Measurements from ENCODE around the gene GCC2.
"Not testable (repeated sequence)": the region's sequence is repeated elsewhere in the genome, so short reads cannot be mapped to it uniquely, and the experiment has no call there.

Gene GCC2

GRCh38 chr2:108423502-108424251 lies 25.3 kb upstream of the GCC2 start:
- no peak overlapping the region for H3K4me3 Mint-ChIP-seq
- H3K27ac Mint-ChIP-seq = no peak overlapping the region
- peaks cover 8% of the 10 kb centered on the region for H3K36me3 Mint-ChIP-seq
- no peaks in the 10 kb centered on the region for H3K4me1 Mint-ChIP-seq (ENCODE audit: low read depth)
- peaks cover 17% of the 10 kb centered on the region for H3K27me3 Mint-ChIP-seq
- H3K9me3 Mint-ChIP-seq (ENCODE audit: low read depth) = no peaks in the 10 kb centered on the region

DNA sequence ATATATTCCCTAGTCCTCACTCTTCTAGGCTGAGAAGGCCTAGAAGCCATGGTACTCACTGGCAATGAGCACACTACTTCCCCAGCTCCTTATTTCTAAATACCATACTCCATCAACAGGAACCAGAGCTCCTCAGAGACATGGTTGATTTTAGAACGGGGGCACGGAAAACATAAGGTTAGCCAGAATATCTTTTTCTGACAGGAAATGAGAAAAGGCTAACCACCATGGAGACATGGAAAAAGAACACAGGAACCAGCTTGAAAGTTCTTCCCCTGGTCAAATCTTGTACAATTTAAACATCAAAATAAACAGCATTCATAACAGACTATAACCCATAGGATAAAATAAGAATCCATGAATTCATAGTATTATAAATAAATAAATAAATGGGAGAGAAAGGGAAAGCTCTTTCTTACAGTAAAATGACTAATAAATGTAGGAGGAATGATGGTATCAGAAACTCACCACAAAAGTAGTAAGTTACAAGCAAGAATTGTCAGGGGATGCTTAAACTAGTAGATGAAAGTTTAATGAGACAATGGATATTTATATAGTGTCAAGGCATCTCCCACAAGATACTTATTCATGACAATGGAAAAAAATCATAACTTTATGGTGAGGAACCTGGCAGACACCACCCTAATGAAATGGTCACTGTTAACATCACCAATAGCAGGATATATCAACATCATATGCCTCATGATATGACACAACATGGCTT lies 20.6 kb upstream of the GCC2 start:
- Mint-ChIP-seq H3K4me1 (ENCODE audit: low read depth) (no peaks in the 10 kb centered on the region), H3K27me3 (peaks cover 8% of the 10 kb centered on the region), H3K36me3 (peaks cover 3% of the 10 kb centered on the region), H3K4me3 (no peak overlapping the region), H3K27ac (no peak overlapping the region), H3K9me3 (ENCODE audit: low read depth) (no peaks in the 10 kb centered on the region)

GRCh38 chr2:108435578-108435977 lies 13.4 kb upstream of the GCC2 start:
- not testable (repeated sequence) for H3K4me3 Mint-ChIP-seq; H3K36me3 Mint-ChIP-seq; H3K9me3 Mint-ChIP-seq (ENCODE audit: low read depth); H3K27ac Mint-ChIP-seq; H3K27me3 Mint-ChIP-seq; H3K4me1 Mint-ChIP-seq (ENCODE audit: low read depth)

DNA sequence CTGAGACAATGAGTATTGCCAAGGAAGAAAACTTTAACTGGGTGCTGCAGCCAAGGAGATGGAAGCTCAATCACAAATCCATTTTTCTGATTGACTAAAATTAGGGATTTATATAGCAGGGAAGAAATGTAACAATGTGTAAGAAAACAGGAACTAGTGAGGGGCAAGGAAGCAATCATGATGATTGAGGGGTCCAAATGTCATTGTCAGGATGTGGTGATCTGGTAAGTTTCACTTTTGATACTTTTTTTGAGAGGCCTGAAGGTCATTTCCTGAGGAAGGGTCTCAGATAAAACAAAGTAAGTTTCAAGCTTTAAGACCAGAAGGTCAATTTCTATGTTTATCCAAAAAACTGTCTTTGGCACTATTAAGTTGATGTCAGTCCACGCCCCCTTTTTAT lies 12.0 kb upstream of the GCC2 start:
- Mint-ChIP-seq H3K27ac (no peak overlapping the region), H3K4me3 (no peak overlapping the region), H3K9me3 (ENCODE audit: low read depth) (no peaks in the 10 kb centered on the region), H3K36me3 (no peaks in the 10 kb centered on the region), H3K27me3 (no peaks in the 10 kb centered on the region), H3K4me1 (ENCODE audit: low read depth) (peaks cover 2% of the 10 kb centered on the region)

- Mint-ChIP-seq H3K36me3 (no peaks in the 10 kb centered on the region), H3K4me3 (no peak overlapping the region), H3K27me3 (no peaks in the 10 kb centered on the region)
Measured at GRCh38 chr2:108441712-108442111, 7.3 kb upstream of the GCC2 start.

GRCh38 chr2:108444941-108445840 lies 3.8 kb upstream of the GCC2 start:
- Mint-ChIP-seq H3K9me3 (ENCODE audit: low read depth) (no peaks in the 10 kb centered on the region), H3K4me1 (ENCODE audit: low read depth) (peaks cover 12% of the 10 kb centered on the region), H3K27ac (no peak overlapping the region), H3K4me3 (no peak overlapping the region), H3K36me3 (no peaks in the 10 kb centered on the region), H3K27me3 (no peaks in the 10 kb centered on the region)

More at GRCh38 chr2:108441712-108442111, 7.3 kb upstream of the GCC2 start:
- Mint-ChIP-seq H3K27ac (no peak overlapping the region), H3K4me1 (ENCODE audit: low read depth) (peaks cover 2% of the 10 kb centered on the region), H3K9me3 (ENCODE audit: low read depth) (no peaks in the 10 kb centered on the region)

GRCh38 chr2:108446703-108447102 lies 2.3 kb upstream of the GCC2 start:
- no peaks in the 10 kb centered on the region for H3K36me3 Mint-ChIP-seq
- H3K9me3 Mint-ChIP-seq (ENCODE audit: low read depth) = no peaks in the 10 kb centered on the region
- H3K27ac Mint-ChIP-seq = no peak overlapping the region
- no peaks in the 10 kb centered on the region for H3K27me3 Mint-ChIP-seq
- H3K4me1 Mint-ChIP-seq (ENCODE audit: low read depth) = peaks cover 25% of the 10 kb centered on the region
- no peak overlapping the region for H3K4me3 Mint-ChIP-seq

- peak overlapping the region; percentile 98 for H3K27ac Mint-ChIP-seq
Measured at GRCh38 chr2:108447947-108448677, 894 bp upstream of the GCC2 start.

GRCh38 chr2:108449410-108450130 lies 564 bp downstream of the GCC2 start:
- no peaks in the 10 kb centered on the region for H3K27me3 Mint-ChIP-seq
- H3K4me1 Mint-ChIP-seq (ENCODE audit: low read depth) = peaks cover 42% of the 10 kb centered on the region
- H3K36me3 Mint-ChIP-seq = peaks cover 6% of the 10 kb centered on the region
- H3K27ac Mint-ChIP-seq = peak overlapping the region; percentile 98
- no peaks in the 10 kb centered on the region for H3K9me3 Mint-ChIP-seq (ENCODE audit: low read depth)
- peak overlapping the region; percentile 97 for H3K4me3 Mint-ChIP-seq

More at GRCh38 chr2:108447947-108448677, 894 bp upstream of the GCC2 start:
- Mint-ChIP-seq H3K36me3 (peaks cover 3% of the 10 kb centered on the region), H3K9me3 (ENCODE audit: low read depth) (no peaks in the 10 kb centered on the region), H3K4me3 (peak overlapping the region; percentile 97), H3K4me1 (ENCODE audit: low read depth) (peaks cover 34% of the 10 kb centered on the region), H3K27me3 (no peaks in the 10 kb centered on the region)

- Mint-ChIP-seq H3K36me3 (peaks cover 12% of the 10 kb centered on the region), H3K4me1 (ENCODE audit: low read depth) (peaks cover 46% of the 10 kb centered on the region), H3K27me3 (no peaks in the 10 kb centered on the region), H3K9me3 (ENCODE audit: low read depth) (peaks cover 3% of the 10 kb centered on the region), H3K27ac (peak overlapping the region; percentile 67), H3K4me3 (peak overlapping the region; percentile 54)
Measured at GRCh38 chr2:108450863-108451262, 1.9 kb downstream of the GCC2 start.

GRCh38 chr2:108451976-108452375 lies 3.0 kb downstream of the GCC2 start:
- no peaks in the 10 kb centered on the region for H3K27me3 Mint-ChIP-seq

DNA sequence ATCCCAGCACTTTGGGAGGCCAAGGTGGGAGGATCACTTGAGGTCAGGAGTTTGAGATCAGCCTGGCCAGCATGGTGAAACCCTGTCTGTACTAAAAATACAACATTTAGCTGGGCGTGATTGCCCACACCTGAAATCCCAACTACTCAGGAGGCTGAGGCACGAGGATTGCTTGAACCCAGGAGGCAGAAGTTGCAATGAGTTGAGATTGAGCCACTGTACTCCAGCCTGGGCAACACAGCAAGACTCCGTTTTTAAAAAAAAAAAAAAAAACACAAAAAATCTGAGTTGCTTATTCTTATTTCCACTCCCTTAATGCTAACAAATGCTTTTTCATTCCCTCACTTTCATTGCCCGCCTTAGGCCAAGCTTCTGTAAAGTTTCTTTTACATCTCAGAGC lies 4.5 kb downstream of the GCC2 start:
- Mint-ChIP-seq H3K27ac (peak overlapping the region; percentile 85), H3K9me3 (ENCODE audit: low read depth) (peaks cover 14% of the 10 kb centered on the region), H3K4me1 (ENCODE audit: low read depth) (peaks cover 66% of the 10 kb centered on the region), H3K36me3 (peaks cover 35% of the 10 kb centered on the region)
- not testable (repeated sequence) for H3K4me3 Mint-ChIP-seq, H3K27me3 Mint-ChIP-seq

More at GRCh38 chr2:108451976-108452375, 3.0 kb downstream of the GCC2 start:
- Mint-ChIP-seq H3K4me3 (peak overlapping the region; percentile 11), H3K9me3 (ENCODE audit: low read depth) (peaks cover 3% of the 10 kb centered on the region), H3K27ac (peak overlapping the region; percentile 67), H3K4me1 (ENCODE audit: low read depth) (peaks cover 53% of the 10 kb centered on the region), H3K36me3 (peaks cover 20% of the 10 kb centered on the region)

- H3K4me1 Mint-ChIP-seq (ENCODE audit: low read depth) = peaks cover 70% of the 10 kb centered on the region
- no peak overlapping the region for H3K4me3 Mint-ChIP-seq
- peak overlapping the region; percentile 31 for H3K27ac Mint-ChIP-seq
- H3K9me3 Mint-ChIP-seq (ENCODE audit: low read depth) = peaks cover 15% of the 10 kb centered on the region
- H3K36me3 Mint-ChIP-seq = peaks cover 44% of the 10 kb centered on the region
- no peaks in the 10 kb centered on the region for H3K27me3 Mint-ChIP-seq
Measured at GRCh38 chr2:108454440-108454839, 5.4 kb downstream of the GCC2 start.

DNA sequence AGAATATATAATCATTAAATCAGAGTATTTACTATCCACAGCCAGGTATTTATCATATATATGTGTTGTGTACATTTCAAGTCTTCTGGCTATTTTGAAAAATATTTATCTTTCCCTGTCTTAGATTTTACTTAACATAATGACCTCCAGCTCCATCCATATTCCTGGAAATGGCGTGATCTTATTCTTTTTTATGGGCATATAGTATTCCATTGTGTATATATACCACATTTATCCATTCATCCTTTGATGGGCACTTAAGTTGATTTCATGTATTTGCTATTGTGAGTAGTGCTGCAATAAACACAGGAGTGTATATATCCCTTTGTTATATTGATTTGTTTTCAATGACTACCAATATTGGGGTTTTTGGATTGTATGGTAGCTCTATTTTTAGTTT lies 6.6 kb downstream of the GCC2 start:
- H3K36me3 Mint-ChIP-seq = peaks cover 51% of the 10 kb centered on the region
- peaks cover 15% of the 10 kb centered on the region for H3K9me3 Mint-ChIP-seq (ENCODE audit: low read depth)
- H3K4me3 Mint-ChIP-seq = no peak overlapping the region
- no peak overlapping the region for H3K27ac Mint-ChIP-seq
- no peaks in the 10 kb centered on the region for H3K27me3 Mint-ChIP-seq
- H3K4me1 Mint-ChIP-seq (ENCODE audit: low read depth) = peaks cover 70% of the 10 kb centered on the region

All from activated naive CD8-positive, alpha-beta T cell (primary cell).